Activated naive CD8-positive, alpha-beta T cell treated with anti-CD3 and anti-CD28 coated beads for 36 hours (primary cell): ENCODE data around the gene PHACTR3. TPM values are rescaled to one million over a fixed set of nuclear protein-coding genes. Genes with fewer than 3 reads are reported as not detected.
"Not testable (repeated sequence)": the region's sequence is repeated elsewhere in the genome, so short reads cannot be mapped to it uniquely, and the experiment has no call there.

ENCODE experiments used
- DNase-seq: peaks from one replicate; pipeline ENCODE4 v3.0.0; 2021
- H3K27ac Mint-ChIP-seq: one replicate; pipeline ENCODE4 v1.8.0; 2022; ENCODE audit warnings: mild to moderate bottlenecking, moderate library complexity, mixed read lengths
- H3K27me3 Mint-ChIP-seq: one replicate; pipeline ENCODE4 v1.8.0; 2022; ENCODE audit warnings: mild to moderate bottlenecking, mixed read lengths
- H3K36me3 Mint-ChIP-seq: one replicate; pipeline ENCODE4 v1.8.0; 2021; ENCODE audit warnings: mild to moderate bottlenecking, mixed read lengths
- H3K4me1 Mint-ChIP-seq: one replicate; pipeline ENCODE4 v1.8.0; 2021; ENCODE audit warnings: mixed read lengths
- H3K4me3 Mint-ChIP-seq: one replicate; pipeline ENCODE4 v1.8.0; 2022; ENCODE audit warnings: mild to moderate bottlenecking, moderate library complexity, mixed read lengths
- H3K9me3 Mint-ChIP-seq: one replicate; pipeline ENCODE4 v1.8.0; 2022; ENCODE audit warnings: mixed read lengths
- total RNA-seq, 2 experiments: library from RNA; stranded (reverse); gene quantifications; one replicate each; pipeline ENCODE4 v1.2.3, GENCODE V29; 2021

The PHACTR3 gene
- total RNA-seq, 2 experiments from 2014 or later = not detected

- DNase-seq = no peak
- no peaks in the 10 kb centered on the region for H3K9me3 Mint-ChIP-seq
- no peaks in the 10 kb centered on the region for H3K4me1 Mint-ChIP-seq
- no peak overlapping the region for H3K4me3 Mint-ChIP-seq
- H3K27ac Mint-ChIP-seq = no peak overlapping the region
- no peaks in the 10 kb centered on the region for H3K36me3 Mint-ChIP-seq
- H3K27me3 Mint-ChIP-seq = peaks cover 17% of the 10 kb centered on the region
Measured at GRCh38 chr20:59617221-59617620, 12.9 kb downstream of the PHACTR3 start.

- no peak overlapping the region for H3K4me3 Mint-ChIP-seq
- no peaks in the 10 kb centered on the region for H3K36me3 Mint-ChIP-seq
- H3K9me3 Mint-ChIP-seq = no peaks in the 10 kb centered on the region
- DNase-seq = no peak
- no peaks in the 10 kb centered on the region for H3K4me1 Mint-ChIP-seq
- H3K27me3 Mint-ChIP-seq = peaks cover 17% of the 10 kb centered on the region
- H3K27ac Mint-ChIP-seq = no peak overlapping the region
Measured at GRCh38 chr20:59618131-59618530, 13.8 kb downstream of the PHACTR3 start.

GRCh38 chr20:59618585-59618984 is 14.2 kb downstream of the PHACTR3 start:
- H3K4me3 Mint-ChIP-seq, DNase-seq, H3K9me3 Mint-ChIP-seq, H3K27ac Mint-ChIP-seq, H3K36me3 Mint-ChIP-seq, H3K4me1 Mint-ChIP-seq: not testable (repeated sequence)
- H3K27me3 Mint-ChIP-seq = peaks cover 19% of the 10 kb centered on the region

- Mint-ChIP-seq H3K4me1 (no peaks in the 10 kb centered on the region), H3K27ac (no peak overlapping the region), H3K4me3 (no peak overlapping the region), H3K9me3 (no peaks in the 10 kb centered on the region), H3K27me3 (peaks cover 19% of the 10 kb centered on the region), H3K36me3 (no peaks in the 10 kb centered on the region)
- no peak for DNase-seq
Measured at GRCh38 chr20:59620860-59621505, 16.6 kb downstream of the PHACTR3 start.

GRCh38 chr20:59622496-59622895 is 18.2 kb downstream of the PHACTR3 start:
- Mint-ChIP-seq H3K27ac (no peak overlapping the region), H3K4me1 (no peaks in the 10 kb centered on the region), H3K4me3 (no peak overlapping the region), H3K27me3 (peaks cover 23% of the 10 kb centered on the region), H3K9me3 (no peaks in the 10 kb centered on the region), H3K36me3 (no peaks in the 10 kb centered on the region)
- DNase-seq = no peak

- DNase-seq = no peak
- peaks cover 18% of the 10 kb centered on the region for H3K27me3 Mint-ChIP-seq
- no peak overlapping the region for H3K27ac Mint-ChIP-seq
- no peaks in the 10 kb centered on the region for H3K4me1 Mint-ChIP-seq
- H3K36me3 Mint-ChIP-seq = no peaks in the 10 kb centered on the region
- no peak overlapping the region for H3K4me3 Mint-ChIP-seq
- H3K9me3 Mint-ChIP-seq = no peaks in the 10 kb centered on the region
Measured at GRCh38 chr20:59623133-59623532, 18.8 kb downstream of the PHACTR3 start.

- H3K36me3 Mint-ChIP-seq = no peaks in the 10 kb centered on the region
- no peaks in the 10 kb centered on the region for H3K9me3 Mint-ChIP-seq
- peaks cover 14% of the 10 kb centered on the region for H3K27me3 Mint-ChIP-seq
- H3K4me1 Mint-ChIP-seq = no peaks in the 10 kb centered on the region
- H3K27ac Mint-ChIP-seq = no peak overlapping the region
- H3K4me3 Mint-ChIP-seq = no peak overlapping the region
- no peak for DNase-seq
Measured at GRCh38 chr20:59623583-59623982, 19.2 kb downstream of the PHACTR3 start.

GRCh38 chr20:59624401-59624800 is 20.1 kb downstream of the PHACTR3 start:
- no peak overlapping the region for H3K4me3 Mint-ChIP-seq
- H3K27me3 Mint-ChIP-seq = peaks cover 9% of the 10 kb centered on the region
- H3K36me3 Mint-ChIP-seq = no peaks in the 10 kb centered on the region
- no peaks in the 10 kb centered on the region for H3K4me1 Mint-ChIP-seq
- H3K27ac Mint-ChIP-seq = no peak overlapping the region
- no peak for DNase-seq
- H3K9me3 Mint-ChIP-seq = no peaks in the 10 kb centered on the region

- Mint-ChIP-seq H3K4me1 (no peaks in the 10 kb centered on the region), H3K27ac (no peak overlapping the region), H3K36me3 (no peaks in the 10 kb centered on the region), H3K27me3 (peaks cover 14% of the 10 kb centered on the region), H3K9me3 (no peaks in the 10 kb centered on the region), H3K4me3 (no peak overlapping the region)
- DNase-seq = no peak
Measured at GRCh38 chr20:59625214-59625922, 21.0 kb downstream of the PHACTR3 start.

GRCh38 chr20:59627298-59627697 is 23.0 kb downstream of the PHACTR3 start:
- no peaks in the 10 kb centered on the region for H3K9me3 Mint-ChIP-seq
- H3K4me3 Mint-ChIP-seq = no peak overlapping the region
- H3K27me3 Mint-ChIP-seq = peaks cover 20% of the 10 kb centered on the region
- no peaks in the 10 kb centered on the region for H3K36me3 Mint-ChIP-seq
- no peak for DNase-seq
- H3K27ac Mint-ChIP-seq = no peak overlapping the region
- no peaks in the 10 kb centered on the region for H3K4me1 Mint-ChIP-seq

- Mint-ChIP-seq H3K27me3 (peaks cover 22% of the 10 kb centered on the region), H3K9me3 (no peaks in the 10 kb centered on the region), H3K4me1 (no peaks in the 10 kb centered on the region), H3K36me3 (no peaks in the 10 kb centered on the region), H3K4me3 (no peak overlapping the region), H3K27ac (no peak overlapping the region)
- no peak for DNase-seq
Measured at GRCh38 chr20:59628171-59628570, 23.8 kb downstream of the PHACTR3 start.

GRCh38 chr20:59629141-59630045 is 25.1 kb downstream of the PHACTR3 start:
- peaks cover 20% of the 10 kb centered on the region for H3K27me3 Mint-ChIP-seq
- no peaks in the 10 kb centered on the region for H3K4me1 Mint-ChIP-seq
- no peak for DNase-seq
- no peak overlapping the region for H3K4me3 Mint-ChIP-seq
- no peaks in the 10 kb centered on the region for H3K9me3 Mint-ChIP-seq
- no peaks in the 10 kb centered on the region for H3K36me3 Mint-ChIP-seq
- H3K27ac Mint-ChIP-seq = no peak overlapping the region

GRCh38 chr20:59630526-59630925 is 26.2 kb downstream of the PHACTR3 start:
- Mint-ChIP-seq H3K9me3 (no peaks in the 10 kb centered on the region), H3K4me3 (no peak overlapping the region), H3K4me1 (no peaks in the 10 kb centered on the region), H3K27ac (no peak overlapping the region), H3K36me3 (no peaks in the 10 kb centered on the region), H3K27me3 (peaks cover 20% of the 10 kb centered on the region)
- no peak for DNase-seq

GRCh38 chr20:59631751-59632540 is 27.6 kb downstream of the PHACTR3 start:
- Mint-ChIP-seq H3K27me3 (peaks cover 20% of the 10 kb centered on the region), H3K4me1 (no peaks in the 10 kb centered on the region), H3K4me3 (no peak overlapping the region), H3K9me3 (no peaks in the 10 kb centered on the region), H3K27ac (no peak overlapping the region), H3K36me3 (no peaks in the 10 kb centered on the region)
- no peak for DNase-seq
